T-helper 22 cell (primary cell): ENCODE measurements around the gene PAXX.

Source experiments
- DNase-seq: peaks from one replicate; pipeline ENCODE4 v3.0.0-alpha.2; 2020; ENCODE audit warnings: low read depth

Gene PAXX, protein sequence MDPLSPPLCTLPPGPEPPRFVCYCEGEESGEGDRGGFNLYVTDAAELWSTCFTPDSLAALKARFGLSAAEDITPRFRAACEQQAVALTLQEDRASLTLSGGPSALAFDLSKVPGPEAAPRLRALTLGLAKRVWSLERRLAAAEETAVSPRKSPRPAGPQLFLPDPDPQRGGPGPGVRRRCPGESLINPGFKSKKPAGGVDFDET

DNA sequence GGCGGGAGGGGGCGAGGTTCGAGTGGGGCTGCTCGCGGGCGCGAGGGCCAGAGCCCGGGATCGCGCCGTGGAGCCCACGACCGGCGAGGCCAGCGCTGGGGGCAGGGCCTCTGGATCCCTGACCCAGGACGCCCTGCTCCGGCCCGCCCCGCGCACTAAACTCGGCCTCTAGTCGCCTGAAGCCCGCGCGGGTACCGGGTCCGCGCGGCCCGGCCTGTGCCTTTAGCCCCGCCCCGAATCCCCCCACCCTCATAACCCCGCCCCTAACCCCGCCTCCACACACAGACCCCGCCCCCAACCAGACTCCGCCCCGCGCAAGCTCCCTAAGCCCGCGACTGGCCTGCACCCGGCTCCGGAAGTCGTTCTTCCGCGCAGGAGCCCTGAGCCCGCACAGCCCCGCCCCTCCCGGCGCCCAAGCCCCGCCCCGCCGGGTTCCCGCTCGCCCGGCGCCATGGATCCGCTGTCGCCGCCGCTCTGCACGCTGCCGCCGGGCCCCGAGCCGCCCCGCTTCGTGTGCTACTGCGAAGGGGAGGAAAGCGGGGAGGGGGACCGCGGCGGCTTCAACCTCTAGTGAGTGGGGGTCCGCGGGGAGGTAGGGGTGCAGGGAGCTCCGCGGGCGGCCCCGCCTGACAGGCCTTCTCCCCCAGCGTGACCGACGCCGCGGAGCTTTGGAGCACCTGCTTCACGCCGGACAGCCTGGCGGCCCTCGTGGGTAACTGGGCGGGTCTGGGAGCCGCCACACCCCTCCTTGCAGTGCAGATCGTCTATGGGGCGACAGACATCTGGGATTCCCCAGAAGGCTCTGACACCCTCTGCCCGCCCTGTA is at the start of gene PAXX:
Gene PAXX, plus strand, starts transcription at position 430 of the 826 bp plus-strand sequence. Its CDS starts 22 bp downstream, at position 452.
- peak; percentile 87 for DNase-seq

DNA sequence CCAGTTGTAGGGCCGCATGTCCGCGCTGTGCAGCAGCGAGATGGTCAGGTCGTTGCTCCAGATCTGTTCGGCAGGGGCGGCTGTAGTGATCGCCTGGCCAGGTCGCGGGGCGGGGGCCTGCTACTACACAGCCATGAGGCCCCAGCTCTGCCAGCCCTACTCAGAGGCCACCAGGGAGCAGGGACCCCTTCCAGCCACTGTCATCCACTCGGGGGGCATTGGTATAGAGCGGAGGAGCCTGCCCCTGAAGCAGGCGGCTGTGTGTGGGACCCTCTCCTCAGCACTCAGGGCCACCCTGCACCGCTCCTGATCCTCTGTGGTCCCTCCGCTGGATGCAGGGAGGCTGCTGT is 49.4 kb upstream of the PAXX start:
- no peak for DNase-seq

DNA sequence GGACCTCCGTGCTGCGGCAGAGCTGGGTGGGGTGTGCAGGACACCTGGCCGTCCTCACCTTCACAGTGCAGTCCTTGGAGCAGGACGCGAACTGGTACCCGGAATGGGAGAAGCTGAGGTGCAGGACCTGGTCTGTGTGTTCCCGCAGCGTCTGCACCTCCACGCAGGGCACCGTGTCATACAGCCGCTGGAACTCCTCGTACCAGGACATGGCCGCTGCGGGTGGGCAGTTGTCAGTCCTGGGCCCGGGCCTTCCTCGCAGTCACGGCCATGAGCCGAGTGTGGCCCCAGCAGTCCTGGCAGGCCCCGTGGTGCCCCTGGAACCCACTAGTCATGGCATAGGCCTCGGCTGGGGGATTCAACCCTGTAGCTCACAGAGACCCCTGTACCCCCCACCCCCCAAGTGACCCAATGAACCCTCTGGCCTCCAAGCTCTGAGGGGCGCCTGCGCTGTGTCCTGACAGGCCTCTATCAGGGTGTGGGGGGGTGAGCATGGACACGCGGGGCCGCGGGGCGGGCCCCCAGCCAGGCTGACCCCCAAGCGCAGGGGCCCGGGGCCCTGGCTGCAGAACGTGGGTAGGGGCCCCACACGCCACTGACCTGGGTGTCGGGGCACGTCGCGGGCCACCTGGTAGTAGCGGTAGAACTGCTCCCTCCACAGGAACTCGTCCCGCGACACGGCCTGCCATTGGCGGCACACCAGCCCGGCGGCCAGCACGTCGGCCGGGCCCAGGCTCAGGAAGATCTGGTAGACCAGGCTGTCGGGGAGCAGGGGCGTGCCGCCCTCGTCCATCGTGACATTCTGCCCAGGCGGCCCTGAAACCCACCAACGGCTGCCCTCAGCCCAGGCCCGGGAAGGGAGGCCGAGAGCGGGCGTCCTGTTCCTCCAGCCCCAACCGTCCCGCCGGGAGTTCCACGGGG is 48.7 kb upstream of the PAXX start:
- no peak for DNase-seq

DNA sequence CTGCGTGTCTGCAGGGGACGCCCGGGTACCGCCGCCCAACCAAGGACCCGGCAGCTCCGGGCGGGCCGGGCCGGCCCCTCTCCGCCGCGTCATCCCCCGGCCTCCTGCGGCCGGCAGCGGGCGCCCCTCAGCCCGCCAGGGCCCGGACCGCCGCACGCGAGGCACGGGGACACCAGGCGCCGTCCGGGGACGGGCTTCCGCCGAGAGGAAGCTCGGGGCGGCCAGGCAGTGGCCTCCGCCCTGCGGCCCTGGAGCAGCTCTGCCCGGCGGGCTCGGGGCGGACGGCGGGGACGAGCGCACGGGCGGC is 48.1 kb upstream of the PAXX start:
- DNase-seq: no peak

DNA sequence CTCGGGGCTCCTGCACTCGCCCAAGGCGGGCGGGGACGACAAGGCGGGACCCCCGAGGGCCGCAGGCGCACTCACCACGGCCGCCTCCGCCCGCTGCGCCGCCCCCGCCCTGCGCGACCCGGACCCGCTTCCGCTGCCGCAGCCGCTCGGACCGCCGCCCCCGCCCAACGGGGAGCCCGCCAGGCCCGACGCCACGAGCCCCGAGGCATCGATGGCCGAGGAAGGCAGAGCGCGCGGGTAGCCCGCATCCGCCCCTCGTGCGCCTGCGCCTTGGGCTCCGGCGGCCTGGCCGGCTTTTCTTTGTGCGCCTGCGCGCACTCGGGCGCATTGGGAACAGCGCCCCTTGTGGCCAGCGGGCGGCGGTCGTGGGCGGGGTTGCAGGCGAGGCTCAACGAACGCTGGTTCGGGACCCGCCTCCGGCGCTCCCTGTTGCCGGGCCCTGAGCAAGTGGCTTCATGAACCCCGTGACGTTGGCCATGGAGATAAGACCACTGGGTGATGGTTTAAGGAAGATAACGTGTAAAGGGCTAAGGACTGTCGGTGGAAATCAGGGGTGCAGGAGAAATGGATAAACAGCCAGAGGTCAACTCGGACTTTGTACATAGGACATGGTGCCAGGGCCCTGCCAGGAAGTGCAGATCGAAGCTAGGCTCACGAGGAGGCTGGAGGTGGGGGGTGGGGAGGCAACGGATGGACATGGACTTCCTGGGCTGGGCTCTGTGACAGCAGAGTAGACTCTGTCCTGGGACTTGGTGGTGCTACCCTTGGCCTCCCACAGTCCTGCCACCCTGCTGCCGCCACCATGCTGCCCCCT is 47.5 kb upstream of the PAXX start, which contains the start of the genes C8G and FBXW5:
Gene C8G, plus strand, starts transcription at position 725 of the 814 bp plus-strand sequence. Its CDS starts 78 bp downstream, at position 803.
Gene FBXW5, minus strand, starts transcription at position 220 of the 814 bp plus-strand sequence. CDS start 655 bp downstream, outside the sequence.
- peak; percentile 88 for DNase-seq

DNA sequence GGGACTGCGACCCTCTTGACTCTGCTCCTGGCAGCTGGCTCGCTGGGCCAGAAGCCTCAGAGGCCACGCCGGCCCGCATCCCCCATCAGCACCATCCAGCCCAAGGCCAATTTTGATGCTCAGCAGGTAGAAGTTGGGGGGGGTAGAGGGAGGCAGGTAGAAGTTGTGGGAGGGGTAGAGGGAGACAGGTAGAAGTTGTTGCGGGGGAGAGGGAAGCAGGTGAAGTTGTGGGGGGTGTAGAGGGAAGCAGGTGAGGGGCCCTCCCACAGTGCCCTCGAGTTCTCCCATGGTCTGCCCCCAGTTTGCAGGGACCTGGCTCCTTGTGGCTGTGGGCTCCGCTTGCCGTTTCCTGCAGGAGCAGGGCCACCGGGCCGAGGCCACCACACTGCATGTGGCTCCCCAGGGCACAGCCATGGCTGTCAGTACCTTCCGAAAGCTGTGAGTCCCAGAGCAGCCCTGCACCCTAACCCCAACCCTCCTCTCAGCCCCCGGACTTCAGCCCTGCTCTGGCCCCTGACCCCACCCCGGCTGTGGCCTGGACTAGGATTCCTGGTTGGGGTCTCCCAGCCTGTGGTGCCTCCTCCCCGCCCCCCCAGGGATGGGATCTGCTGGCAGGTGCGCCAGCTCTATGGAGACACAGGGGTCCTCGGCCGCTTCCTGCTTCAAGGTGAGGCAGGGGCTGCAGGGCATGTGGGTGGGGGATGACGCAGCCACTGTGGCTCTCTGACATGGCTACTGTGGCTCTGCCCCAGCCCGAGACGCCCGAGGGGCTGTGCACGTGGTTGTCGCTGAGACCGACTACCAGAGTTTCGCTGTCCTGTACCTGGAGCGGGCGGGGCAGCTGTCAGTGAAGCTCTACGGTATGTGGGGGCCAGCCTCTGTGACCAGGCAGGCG is 46.6 kb upstream of the PAXX start:
- no peak for DNase-seq

DNA sequence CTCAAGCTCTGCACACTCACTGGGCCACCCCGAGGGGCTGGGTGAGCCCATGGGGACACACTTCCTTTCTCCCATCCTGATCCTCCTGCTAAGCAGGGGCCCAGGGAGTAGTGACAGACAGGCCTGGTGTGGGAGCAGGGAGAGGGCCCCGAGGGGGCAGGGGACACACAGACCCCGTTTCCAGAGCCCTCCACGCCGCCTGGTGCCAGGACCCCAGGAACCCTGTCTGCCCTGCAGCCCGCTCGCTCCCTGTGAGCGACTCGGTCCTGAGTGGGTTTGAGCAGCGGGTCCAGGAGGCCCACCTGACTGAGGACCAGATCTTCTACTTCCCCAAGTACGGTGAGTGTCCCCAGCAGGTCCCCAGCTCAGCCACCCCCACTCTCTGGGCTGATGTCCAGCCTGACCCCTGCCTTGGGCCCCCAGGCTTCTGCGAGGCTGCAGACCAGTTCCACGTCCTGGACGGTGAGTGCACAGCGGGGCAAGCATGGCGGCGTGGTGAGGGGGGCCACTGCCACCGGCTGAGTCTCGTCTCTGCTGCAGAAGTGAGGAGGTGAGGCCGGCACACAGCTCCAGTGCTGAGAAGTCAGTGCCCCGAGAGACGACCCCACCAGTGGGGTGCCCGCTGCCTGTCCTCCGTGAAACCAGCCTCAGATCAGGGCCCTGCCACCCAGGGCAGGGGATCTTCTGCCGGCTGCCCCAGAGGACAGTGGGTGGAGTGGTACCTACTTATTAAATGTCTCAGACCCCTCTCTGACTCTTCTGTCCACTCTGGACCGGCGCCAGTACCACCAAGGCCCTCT is 45.8 kb upstream of the PAXX start:
- no peak for DNase-seq

DNA sequence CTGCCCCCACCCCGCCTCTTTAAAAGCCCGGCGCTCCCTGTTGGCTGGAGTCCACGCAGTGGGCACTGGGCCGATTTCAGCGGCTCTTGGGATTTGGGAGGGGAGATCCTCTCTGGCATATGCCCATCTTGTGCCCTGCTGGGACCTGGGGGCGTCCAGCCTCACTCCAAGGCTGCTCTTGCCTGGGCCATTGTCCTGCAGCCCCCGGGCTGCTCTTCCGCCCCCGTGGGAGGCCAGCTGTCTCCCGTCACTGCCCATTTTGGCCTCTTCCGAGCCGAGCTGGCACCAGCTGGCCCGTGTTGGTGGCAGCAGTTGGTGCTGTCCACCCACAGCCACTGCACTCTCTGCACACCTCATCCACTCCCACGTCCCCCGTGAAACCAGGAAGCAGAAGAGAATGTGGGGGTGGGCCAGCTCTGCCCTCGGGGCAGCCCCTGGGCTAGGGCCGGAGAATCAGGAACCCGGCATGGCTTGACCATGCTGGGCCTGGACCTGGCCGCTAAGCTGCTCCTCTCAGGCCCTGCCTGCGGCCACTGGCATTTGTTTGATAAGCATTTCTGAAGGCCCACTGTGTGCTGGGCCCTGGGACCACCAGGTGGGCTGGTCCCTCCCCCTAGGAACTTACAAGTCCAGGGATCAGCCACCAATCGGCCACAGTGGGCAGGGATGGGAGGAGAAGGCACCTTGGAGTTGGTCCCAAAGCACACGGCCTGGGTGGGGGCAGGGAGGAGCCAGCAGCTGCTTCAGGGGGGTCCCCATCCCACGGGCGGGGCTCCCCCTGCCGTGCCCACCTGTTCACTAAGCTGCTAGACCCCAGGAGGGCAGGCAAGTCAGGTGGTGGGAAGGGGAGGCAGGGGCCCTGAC is 45.0 kb upstream of the PAXX start:
- no peak for DNase-seq

DNA sequence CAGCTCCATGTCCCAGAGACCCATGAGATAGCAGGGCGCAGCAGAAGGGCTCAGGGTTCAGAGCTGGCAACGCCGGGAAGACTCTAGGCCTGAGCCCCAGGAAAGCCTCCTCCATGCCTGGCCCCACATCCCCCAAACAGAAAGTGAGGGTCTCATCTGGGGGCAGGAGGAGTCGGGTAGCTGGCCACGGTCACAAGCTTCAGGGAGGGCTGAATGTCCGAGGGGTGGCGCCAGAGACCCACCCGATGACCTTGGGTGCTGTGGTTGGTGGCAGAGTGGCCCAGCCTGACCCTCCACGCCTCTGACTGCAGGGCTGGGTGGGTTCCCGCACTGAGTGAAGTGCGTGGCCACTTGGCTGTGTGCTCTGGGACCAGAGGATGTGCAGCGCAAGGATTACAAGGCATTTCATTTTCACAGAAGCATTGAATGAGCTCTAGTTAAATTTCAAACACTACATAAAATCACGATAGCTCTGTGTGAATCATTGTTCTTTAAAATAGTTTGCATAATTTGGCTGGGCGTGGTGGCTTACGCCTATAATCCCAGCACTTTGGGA is 44.2 kb upstream of the PAXX start:
- no peak for DNase-seq

DNA sequence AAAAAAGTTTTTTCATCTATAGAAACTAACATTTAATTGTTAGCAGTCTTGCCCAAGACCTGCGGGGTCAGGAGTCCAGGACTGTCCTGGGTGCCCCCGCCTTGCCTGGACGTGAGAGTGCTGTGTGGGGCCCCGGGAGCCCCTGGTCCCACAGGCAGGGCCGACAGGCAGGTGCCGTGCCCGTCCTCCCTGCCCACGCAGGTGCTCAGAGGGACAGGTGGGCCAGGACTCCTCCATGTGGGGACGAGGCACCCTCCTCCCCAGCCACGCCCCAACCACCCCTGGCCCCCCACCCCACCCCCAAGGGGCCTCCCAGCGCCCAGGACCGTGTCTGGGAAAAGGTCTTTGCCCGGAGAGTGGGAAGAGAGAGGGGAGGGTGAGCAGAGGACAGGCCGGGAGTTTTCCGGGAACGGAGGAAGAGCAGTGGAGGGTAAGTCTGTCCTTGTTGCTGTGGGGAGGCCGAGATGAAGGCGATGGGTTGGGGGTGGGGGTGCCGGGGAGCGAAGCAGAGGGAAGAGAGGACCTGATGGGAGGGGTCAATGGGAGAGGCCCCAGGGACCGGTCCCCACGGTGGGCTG is 42.9 kb upstream of the PAXX start:
- DNase-seq: no peak

DNA sequence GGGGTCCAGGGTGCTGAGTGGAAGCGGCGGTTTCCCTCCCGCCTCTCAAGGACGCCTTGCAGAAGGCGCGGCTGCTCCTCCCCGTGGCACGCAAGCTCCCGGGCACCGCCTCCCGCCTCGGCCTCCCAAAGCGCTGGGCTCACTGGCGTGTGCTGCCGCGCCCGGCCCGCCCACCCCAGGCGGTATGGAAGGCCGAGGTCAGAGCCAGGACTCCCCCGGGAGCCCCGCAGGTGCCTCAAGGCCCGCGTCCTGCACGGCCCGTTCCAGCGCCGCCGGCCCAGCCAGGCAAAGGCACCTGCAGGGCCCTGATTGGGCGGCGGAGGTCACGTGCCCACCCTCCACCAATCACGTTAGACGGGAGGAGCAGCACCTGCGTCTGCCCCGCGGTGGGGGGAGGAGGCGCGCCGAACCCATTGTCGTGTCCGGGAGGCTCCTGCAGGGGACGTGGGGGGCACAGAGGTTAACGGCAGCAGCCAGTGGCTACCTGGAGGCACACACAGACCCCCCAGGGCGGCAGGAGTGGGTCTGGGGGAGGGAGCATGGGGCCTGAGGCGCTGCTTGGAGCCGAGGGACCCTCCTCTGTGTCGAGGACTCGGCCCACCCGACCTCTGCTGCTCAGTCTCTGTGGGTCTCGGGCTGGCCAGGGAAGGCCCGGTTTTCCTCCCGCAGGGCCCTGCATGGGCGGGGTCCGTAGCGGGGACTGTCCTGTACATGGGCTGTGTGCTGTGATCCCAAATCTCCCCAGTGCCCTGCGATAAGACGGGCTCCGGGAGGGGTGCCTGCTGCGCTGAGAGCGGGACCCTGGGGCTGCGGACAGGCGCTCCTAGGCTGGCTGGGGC is 42.2 kb upstream of the PAXX start:
- DNase-seq: peak; percentile 94

DNA sequence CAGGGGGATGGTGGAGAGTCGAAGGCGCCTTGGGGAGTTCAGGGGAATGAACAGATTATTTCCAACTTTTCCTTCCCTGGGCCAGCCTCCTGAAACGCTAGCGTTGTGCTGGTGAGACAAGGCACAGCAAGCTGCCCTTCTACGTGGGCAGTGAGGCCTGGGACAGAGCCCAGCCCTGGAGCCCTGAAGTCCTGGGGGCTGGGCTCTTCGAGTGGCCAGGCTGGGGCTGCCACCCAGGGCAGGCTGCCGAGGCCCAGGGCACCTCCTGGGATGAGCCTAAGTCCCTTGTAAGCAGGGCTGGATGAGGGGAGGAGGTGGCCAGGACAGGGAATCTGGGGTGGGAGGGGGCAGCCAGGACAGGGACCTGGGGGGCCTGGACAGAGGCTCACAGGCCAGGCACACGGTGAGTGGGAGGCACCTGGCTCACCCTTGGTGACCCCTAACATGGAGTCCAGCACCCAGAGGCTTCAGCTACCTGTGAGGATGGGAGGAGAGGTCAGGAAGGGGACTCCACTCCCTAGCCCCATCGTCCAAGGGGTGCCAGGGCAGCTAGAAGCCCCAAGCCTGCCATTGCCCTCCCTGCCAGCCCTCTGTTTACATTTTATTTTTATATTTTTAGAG is 41.5 kb upstream of the PAXX start:
- no peak for DNase-seq

DNA sequence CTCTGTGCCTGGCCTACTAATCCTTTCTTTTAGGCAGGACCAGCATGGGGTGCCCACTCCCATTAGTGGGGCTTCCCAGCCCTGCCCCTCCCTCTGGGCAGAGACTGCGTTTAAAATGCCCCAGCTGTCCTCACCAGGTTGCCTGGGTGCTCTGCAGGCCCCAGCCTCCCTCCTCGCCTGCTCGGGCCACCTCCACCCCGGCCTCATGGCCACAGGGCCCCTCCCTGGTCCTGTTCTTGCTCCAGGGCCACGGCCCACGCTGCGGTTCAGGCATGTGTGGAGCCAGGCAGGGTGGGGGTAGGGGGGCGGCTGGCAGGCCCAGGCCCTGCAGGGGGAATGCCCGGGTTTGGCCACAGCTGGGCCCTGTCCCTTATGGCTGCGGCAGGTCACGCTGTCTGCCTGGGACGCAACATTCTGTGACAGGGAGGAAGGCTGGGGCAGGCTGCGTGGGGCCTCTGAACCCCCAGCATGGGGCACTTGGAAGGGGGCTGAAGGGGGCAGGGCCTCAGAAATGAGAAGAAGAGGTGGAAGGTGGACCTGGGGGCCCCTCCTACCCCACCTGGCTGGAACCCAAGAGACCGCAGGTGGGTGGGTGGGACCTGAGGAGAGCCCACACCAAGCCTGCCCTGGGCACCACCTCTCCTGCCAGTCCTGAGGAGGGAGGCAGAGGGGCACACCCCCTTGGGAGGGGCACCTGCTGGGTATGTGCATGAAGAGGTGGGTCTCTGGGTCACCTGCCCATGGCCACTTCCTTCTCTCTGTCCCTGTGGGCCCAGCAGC is 40.5 kb upstream of the PAXX start, which contains the start of gene LCN12:
Gene LCN12, plus strand, starts transcription at position 733 of the 780 bp plus-strand sequence. CDS start 55 bp downstream, outside the sequence.
- DNase-seq: no peak

DNA sequence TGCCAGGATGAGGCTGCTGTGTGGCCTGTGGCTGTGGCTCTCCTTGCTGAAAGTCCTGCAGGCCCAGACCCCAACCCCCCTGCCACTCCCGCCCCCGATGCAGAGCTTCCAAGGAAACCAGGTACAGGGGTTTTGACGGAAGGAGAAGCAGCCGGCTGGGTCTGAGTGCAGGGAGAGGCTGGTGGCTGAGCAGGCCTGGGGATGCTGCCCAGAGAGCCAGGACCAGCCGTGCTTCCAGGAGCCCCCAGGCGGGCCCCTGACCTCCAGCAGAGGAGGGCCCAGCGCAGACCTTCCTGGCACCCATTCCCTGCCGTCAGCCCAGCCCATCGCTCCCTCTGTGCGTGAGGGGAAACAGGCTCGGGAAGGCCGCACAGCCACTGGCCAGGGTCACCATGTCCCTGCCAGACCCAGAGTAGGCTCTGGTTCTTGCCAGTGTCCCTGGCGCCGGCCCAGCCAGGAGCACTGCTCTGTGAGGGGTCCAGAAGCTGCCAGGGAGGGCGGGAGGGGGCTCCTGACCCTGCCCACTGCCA is 39.8 kb upstream of the PAXX start:
- DNase-seq: no peak
